Suppressor macrophage (primary cell): ENCODE data around the gene TNS1.

Experiments
- DNase-seq, 4 experiments: peaks; one replicate each; pipeline ENCODE4 v3.0.0-alpha.2; 2020 to 2022

TNS1 gene

GRCh38 chr2:217911283-217912097 lies 91.3 kb downstream of the TNS1 start:
- DNase-seq: peak; percentile 35 to 70 (median 62)

GRCh38 chr2:217910875-217911212 lies 92.0 kb downstream of the TNS1 start:
- peak in 3 of 4 experiments; percentile 45 to 59 (median 52) for DNase-seq

DNA sequence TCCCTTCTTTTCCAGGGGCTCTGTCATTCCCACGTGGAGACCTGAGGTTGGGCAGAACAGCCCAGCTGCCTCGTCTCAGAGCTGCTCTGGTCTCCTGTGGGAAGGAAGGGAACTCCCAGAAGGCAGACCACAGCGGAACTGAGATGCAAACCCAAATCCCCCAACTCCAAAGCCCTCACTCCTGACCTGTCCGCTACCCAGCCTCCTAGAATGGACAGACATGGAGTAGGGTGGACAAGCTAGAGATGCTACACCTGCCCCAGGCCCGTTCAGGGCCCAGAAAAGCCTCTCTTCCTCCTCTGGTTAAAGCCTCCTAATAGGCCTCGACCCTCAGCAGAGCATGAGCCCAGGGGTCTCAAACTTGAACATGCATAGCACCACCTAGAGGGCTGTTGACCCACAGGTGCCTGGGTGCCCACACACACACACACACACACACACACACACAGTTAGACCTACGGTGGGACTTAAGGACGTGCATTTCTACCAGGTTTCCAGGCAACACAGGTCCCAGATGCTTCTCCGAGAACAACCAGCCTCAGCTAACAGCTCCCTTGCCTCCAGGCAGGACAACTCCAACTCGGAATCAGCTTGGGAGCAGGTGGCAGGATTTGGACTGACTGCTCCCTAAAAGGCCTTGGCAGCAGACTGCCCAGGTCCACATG lies 93.5 kb downstream of the TNS1 start:
- DNase-seq: no peak

DNA sequence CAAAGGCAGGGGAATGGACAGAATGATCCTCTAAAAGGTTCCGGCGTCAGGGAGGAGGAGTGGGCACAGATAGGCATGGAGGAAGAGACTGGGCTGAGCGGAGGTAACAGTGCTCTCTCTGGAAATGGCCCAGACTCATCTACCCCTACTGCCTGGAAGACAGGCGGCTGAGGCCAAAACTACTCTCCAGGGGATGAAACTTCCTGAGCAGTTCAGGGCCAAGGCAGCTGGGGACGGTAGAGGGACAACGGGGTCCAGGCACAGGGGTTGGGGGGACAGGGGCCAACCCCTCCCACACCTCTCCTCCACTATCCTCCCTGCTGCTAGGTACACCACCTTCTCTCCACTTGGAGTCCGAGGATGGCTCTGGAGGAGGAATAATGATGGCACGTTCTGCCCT lies 94.3 kb downstream of the TNS1 start:
- DNase-seq: no peak

DNA sequence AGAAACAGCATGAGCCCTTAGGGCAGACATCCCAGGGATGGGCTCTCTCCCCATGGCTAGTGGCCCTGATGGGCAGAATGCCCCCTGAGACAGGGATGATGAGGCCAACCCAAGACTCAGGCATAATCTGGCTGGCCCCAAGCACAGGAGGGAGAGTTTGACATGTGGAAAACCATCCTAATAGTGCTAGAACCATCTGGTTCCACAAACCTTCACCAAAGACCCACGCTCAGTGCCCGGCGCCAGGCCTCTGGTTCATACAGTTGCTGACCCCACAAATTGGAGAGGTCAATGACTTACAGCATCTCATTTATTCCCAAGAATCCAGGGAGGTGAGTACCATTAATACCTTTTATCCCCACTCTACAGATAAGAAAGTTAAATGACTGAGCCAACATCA lies 95.5 kb downstream of the TNS1 start:
- no peak for DNase-seq

GRCh38 chr2:217906798-217907197 lies 96.0 kb downstream of the TNS1 start:
- DNase-seq: peak; percentile 80 to 90 (median 89)

DNA sequence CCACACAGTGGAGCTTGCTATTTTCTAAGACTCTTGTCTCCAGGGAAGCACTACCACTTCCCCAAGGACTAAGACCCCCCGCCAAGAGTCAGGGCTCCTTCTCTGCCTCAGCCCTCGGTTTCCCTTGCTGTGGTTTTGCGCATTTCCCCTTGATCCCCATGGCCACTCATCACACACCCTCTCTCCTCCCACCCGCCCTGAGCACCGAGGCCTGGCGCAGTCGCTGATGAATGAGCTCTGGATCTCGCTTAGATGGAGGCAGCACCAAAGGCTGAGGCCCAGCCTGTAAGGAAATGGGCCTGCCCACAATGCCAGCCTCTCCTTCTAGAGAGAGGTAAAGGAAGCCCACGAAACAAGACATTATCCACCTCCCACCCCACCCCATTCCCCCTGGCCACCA lies 96.9 kb downstream of the TNS1 start:
- peak; percentile 58 to 75 (median 68) for DNase-seq

DNA sequence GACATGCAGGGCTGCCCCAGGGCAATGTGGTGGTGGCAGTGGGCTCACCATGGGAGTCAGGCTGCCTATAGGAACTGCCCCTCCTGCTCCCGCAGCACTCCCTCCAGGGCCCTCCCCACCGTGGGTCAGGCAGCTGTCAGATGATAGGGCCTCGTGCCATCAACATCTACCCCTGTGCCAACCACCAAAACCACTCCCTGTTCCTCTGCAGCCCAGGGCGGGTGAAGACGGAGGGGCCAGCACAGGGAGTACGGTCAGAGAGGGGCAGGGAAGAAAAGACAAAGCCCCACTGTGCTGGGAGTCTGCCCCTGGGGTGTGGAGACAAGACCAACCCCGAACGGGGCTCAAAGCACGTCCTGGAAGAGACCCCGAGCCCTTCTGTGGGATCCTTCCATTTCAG lies 97.4 kb downstream of the TNS1 start:
- DNase-seq: peak; percentile 43 to 85 (median 77)

- DNase-seq: peak in 1 of 4 experiments; percentile 18
Observed at GRCh38 chr2:217904614-217904965, 98.2 kb downstream of the TNS1 start.

GRCh38 chr2:217903859-217904613 lies 98.8 kb downstream of the TNS1 start:
- peak in 3 of 4 experiments; percentile 16 to 50 (median 34) for DNase-seq

DNA sequence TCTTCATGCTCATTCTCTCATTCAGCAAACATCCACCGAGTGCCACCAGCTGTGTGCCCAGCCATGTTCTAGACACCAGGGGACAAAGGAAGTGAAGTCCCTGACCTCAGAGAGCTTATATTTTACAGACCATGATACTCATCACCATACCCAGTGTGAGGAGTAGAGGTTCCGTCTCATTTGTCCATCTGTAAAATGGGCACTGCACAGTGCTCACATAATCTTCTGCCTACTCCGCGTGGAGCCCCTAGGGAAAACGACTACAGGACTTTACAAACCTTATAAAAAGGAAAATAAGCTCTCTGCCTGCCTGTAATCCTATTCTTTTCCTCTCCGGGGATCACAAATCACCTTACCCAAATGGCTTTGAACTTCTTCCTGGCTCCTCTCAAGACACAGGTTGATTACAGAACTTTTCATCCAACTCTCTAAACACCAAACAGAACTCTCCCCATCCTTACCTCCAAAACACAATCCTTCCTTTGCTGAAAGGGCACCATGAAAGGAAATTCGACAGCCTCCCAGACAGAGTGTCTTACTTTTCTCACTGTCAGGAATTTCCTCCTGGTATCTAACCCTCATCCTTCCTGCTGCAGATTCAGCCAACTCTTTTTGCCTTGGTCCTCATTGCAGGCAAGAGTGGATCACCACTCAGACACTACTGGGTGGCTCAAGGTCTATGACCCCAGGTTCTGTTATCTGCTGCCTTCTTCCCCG lies 99.5 kb downstream of the TNS1 start:
- peak in 1 of 4 experiments; percentile 41 for DNase-seq

- peak; percentile 92 to 97 (median 95) for DNase-seq
Observed at GRCh38 chr2:217902379-217903141, 100.2 kb downstream of the TNS1 start.

GRCh38 chr2:217901835-217902378 lies 100.9 kb downstream of the TNS1 start:
- peak; percentile 46 to 70 (median 60) for DNase-seq

GRCh38 chr2:217901400-217901799 lies 101.4 kb downstream of the TNS1 start:
- DNase-seq: no peak

GRCh38 chr2:217900780-217901360 lies 101.9 kb downstream of the TNS1 start:
- no peak for DNase-seq

DNA sequence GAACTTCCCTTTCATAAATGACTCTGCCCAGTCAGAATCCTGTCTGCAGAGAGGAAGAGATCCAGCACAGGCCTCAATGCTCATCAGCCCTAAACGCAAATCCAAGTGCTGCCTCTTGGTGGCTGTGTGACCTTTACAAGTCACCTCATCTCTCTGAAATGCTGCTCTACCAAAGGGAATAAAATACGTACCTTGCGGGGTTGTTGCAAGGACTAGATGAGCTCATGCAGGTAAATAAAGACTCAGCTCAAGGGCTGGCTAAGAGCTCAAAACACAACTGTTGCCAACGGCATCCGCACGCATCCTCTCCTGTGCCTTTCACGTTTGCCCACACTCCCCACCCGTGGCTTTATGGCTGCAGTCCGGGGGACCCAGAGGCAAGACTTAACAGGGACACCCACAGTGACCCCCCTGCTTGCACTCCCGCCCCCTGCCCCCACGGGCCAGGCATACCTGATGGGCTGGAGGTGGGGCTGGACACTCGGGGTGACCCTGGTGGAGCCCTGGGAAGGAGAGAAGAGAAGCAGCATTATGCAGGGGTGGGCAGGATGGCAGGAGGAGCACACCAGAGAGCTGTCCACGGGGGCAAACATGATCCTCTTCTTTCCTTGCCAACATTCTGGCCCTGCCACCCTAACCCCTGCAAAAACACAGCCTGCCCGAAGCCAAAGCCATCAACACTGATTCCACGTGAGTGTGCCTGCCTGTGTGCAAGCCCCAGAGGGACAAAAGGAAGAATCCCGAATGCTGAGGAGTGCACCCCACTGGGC lies 102.6 kb downstream of the TNS1 start:
- peak; percentile 53 to 73 (median 68) for DNase-seq

- peak; percentile 51 to 69 (median 64) for DNase-seq
Observed at GRCh38 chr2:217899231-217900009, 103.4 kb downstream of the TNS1 start.

DNA sequence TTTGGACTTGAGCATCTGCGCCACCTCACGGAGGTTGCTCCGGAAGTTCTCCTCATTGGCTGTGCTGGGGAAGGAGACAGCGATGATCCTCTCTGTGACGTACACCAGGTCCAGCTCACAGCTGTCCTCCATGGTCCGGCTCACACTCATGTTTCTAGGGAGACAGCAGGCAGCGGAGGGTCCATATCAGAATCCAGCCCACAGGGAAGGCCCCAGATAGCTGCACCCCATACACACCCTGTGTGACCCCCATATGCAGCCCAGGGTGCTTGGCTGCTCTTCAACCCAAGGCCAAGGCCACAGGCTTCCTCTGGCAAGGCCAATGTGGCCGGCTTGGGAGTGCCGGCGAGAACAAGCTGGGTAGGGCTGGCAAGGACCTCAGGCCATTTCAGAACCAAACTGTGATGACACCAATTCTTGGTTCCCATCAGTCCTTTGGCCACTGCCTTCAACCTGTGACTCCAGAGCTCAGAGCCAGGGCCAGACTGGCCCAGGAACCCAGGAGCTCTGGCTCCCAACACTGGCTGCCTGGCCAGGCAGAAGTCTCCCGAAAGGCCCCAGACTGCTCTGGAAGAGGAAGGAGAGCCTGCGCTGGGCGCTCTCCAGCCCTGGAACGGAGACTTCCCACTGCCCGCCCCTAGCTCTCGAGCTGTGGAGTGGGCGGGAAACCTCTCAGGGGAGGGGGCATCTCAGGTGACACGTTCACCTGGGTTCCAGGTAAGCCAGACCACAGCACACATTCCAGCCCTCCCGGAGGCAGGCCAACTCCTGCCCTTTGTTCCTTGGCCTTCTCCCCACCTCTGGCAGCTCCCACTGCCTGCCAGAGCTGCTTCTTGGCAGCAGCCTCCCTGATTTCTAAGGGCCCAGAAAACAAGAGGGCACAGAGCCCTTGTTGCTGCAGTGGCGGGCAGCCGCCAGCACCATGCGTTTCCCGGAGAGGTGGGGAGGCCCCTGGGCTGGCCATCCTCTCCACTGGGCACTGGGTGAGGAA lies 104.7 kb downstream of the TNS1 start:
- no peak for DNase-seq
